Measurements from ENCODE around the gene CKM. TPM values are rescaled to one million over a fixed set of nuclear protein-coding genes. Genes with fewer than 3 reads are reported as not detected.

The CKM gene
- total RNA-seq, 2 experiments from 2014 or later = not detected

DNA sequence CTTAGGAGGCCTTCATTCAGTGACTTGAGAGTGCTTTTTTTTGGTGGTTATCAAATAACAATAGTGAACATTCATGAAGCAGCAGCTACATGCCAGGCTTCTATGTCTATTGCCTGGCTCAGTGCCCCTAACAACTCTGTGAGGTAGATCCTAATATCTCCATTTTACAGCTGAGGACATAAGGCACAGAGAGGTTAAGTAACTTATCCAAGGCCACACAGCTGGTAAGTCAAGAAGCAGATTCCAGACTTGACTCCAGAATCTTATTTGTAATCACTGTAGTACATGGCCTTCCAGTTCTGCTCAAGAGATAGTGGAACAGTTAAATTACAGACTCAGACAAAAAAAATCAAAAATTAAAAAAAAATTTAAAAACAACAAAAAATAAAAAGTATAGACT lies 26.8 kb downstream of the CKM start:
- intact Hi-C loops (cut with DNase I, micrococcal nuclease) = no loop called here
- Mint-ChIP-seq H3K27ac (no peak overlapping the region), H3K9me3 (no peaks in the 10 kb centered on the region), H3K4me1 (ENCODE audit: low read depth) (no peaks in the 10 kb centered on the region), H3K27me3 (no peaks in the 10 kb centered on the region), H3K36me3 (ENCODE audit: low read depth) (peaks cover 81% of the 10 kb centered on the region), H3K4me3 (no peak overlapping the region)
- no peaks in the 10 kb centered on the region for H3K4me1 ChIP-seq (ENCODE audit: insufficient read depth, low read length)
- POLR2A ChIA-PET = no interaction called here
- TF ChIP-seq, protein P1, sequence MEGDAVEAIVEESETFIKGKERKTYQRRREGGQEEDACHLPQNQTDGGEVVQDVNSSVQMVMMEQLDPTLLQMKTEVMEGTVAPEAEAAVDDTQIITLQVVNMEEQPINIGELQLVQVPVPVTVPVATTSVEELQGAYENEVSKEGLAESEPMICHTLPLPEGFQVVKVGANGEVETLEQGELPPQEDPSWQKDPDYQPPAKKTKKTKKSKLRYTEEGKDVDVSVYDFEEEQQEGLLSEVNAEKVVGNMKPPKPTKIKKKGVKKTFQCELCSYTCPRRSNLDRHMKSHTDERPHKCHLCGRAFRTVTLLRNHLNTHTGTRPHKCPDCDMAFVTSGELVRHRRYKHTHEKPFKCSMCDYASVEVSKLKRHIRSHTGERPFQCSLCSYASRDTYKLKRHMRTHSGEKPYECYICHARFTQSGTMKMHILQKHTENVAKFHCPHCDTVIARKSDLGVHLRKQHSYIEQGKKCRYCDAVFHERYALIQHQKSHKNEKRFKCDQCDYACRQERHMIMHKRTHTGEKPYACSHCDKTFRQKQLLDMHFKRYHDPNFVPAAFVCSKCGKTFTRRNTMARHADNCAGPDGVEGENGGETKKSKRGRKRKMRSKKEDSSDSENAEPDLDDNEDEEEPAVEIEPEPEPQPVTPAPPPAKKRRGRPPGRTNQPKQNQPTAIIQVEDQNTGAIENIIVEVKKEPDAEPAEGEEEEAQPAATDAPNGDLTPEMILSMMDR (IDR thresholded peaks at IDR 0.05) = no peak
- ATAC-seq (ENCODE audit: poor library complexity) (no peak), DNase-seq (no peak)
- CTCF ChIA-PET = no interaction called here
- peaks cover 0 to 6% of the 10 kb centered on the region in 2 experiments for H3K9me3 ChIP-seq (ENCODE audit: control insufficient read depth in 1 of 2, insufficient read depth in 1 of 2, low read length in 2 of 2)
- no peak overlapping the region for H3K27ac ChIP-seq (ENCODE audit: low read depth in 1 of 2, low read length in 2 of 2)
- H3K27me3 ChIP-seq (ENCODE audit: control insufficient read depth in 1 of 2, insufficient read depth in 2 of 2, low read length in 2 of 2) = no peaks in the 10 kb centered on the region
- peaks cover 32% of the 10 kb centered on the region for H3K36me3 ChIP-seq (ENCODE audit: insufficient read depth, low read length)
- no peak overlapping the region for H3K4me3 ChIP-seq (ENCODE audit: low read length)

DNA sequence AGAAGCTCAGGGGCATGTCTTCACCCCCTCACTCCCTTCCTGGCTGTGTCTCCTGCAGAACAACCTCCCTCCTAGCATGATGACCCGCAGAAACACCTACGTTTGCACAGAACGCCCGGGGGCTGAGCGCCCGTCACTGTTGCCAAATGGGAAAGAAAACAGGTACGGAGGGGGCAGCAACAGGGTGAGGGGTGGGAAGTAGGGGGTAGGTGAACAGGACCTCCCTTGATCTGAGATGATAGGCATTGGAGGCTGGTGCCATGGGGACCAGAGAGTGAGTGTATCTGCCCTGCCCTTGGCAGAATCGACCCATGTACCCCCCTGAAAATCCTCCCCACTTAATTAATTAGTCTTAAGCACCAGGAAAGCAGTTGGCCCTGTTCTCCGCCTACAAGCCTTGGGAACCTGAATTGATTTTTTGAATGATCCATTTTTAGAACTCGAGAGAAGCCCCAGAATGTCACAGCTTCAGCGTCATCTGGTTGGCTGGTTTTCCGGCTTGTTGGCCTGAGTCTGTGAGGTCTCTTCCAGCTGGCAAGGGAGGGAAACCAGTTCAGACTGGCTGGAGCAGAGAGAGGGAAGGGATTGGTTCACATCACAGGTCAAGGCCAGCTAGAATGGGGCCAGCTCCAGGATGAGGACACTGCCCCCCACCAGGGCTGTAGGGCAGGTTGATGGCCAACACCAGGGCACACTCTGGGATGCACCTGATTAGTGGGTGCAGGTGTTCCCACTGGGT lies 28.2 kb downstream of the CKM start:
- Histone ChIP-seq H3K27me3 (ENCODE audit: control insufficient read depth in 1 of 2, insufficient read depth in 2 of 2, low read length in 2 of 2) (no peaks in the 10 kb centered on the region), H3K9me3 (ENCODE audit: control insufficient read depth in 1 of 2, insufficient read depth in 1 of 2, low read length in 2 of 2) (peaks cover 0 to 6% of the 10 kb centered on the region in 2 experiments), H3K4me3 (ENCODE audit: low read length) (no peak overlapping the region), H3K27ac (ENCODE audit: low read depth in 1 of 2, low read length in 2 of 2) (no peak overlapping the region), H3K4me1 (ENCODE audit: insufficient read depth, low read length) (no peaks in the 10 kb centered on the region), H3K36me3 (ENCODE audit: insufficient read depth, low read length) (peaks cover 38% of the 10 kb centered on the region)
- no peak for DNase-seq
- no peak for ATAC-seq (ENCODE audit: poor library complexity)
- Mint-ChIP-seq H3K4me3 (no peak overlapping the region), H3K27ac (no peak overlapping the region), H3K9me3 (no peaks in the 10 kb centered on the region), H3K4me1 (ENCODE audit: low read depth) (no peaks in the 10 kb centered on the region), H3K27me3 (no peaks in the 10 kb centered on the region), H3K36me3 (ENCODE audit: low read depth) (peaks cover 81% of the 10 kb centered on the region)
- TF ChIP-seq, protein P1 (IDR thresholded peaks at IDR 0.05) = no peak
- intact Hi-C loops (cut with DNase I, micrococcal nuclease) = no loop called here
- ChIA-PET POLR2A (no interaction called here), CTCF (no interaction called here)

DNA sequence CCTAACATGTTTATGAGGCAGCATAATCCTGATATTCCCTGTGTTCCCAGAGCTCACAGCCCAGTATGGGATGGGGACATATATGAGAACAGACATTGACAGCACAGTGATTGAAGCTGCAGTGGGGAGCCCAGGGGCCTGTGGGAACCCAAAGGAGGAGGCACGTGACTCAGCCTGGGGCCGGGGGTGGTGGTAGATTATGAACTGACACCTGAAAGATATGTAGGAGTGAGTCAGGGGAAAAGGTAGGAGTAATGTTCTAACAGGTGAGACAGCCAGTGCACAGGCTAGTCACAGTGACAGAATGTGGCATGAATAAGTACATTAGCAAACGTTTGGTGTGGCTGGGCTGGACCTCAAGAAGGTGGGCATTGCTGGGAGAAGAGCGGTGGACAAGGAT lies 29.0 kb downstream of the CKM start:
- Histone ChIP-seq H3K27me3 (ENCODE audit: control insufficient read depth in 1 of 2, insufficient read depth in 2 of 2, low read length in 2 of 2) (no peaks in the 10 kb centered on the region), H3K9me3 (ENCODE audit: control insufficient read depth in 1 of 2, insufficient read depth in 1 of 2, low read length in 2 of 2) (peaks cover 0 to 6% of the 10 kb centered on the region in 2 experiments), H3K4me1 (ENCODE audit: insufficient read depth, low read length) (no peaks in the 10 kb centered on the region), H3K4me3 (ENCODE audit: low read length) (no peak overlapping the region), H3K27ac (ENCODE audit: low read depth in 1 of 2, low read length in 2 of 2) (no peak overlapping the region), H3K36me3 (ENCODE audit: insufficient read depth, low read length) (peaks cover 34% of the 10 kb centered on the region)
- ATAC-seq (ENCODE audit: poor library complexity) = no peak
- DNase-seq = no peak
- ChIA-PET POLR2A (no interaction called here), CTCF (no interaction called here)
- TF ChIP-seq, protein P1 (IDR thresholded peaks at IDR 0.05) = no peak
- Mint-ChIP-seq H3K9me3 (no peaks in the 10 kb centered on the region), H3K27ac (no peak overlapping the region), H3K27me3 (no peaks in the 10 kb centered on the region), H3K4me1 (ENCODE audit: low read depth) (no peaks in the 10 kb centered on the region), H3K36me3 (ENCODE audit: low read depth) (peaks cover 79% of the 10 kb centered on the region), H3K4me3 (no peak overlapping the region)
- intact Hi-C loops (cut with DNase I, micrococcal nuclease) = no loop called here

Data from CD4-positive, alpha-beta T cell (primary cell).